SK-MEL-5 (cell line): ENCODE measurements around the gene XYLT1. TPM values are rescaled to one million over a fixed set of nuclear protein-coding genes. Genes with fewer than 3 reads are reported as not detected.
"Not testable (repeated sequence)": the region's sequence is repeated elsewhere in the genome, so short reads cannot be mapped to it uniquely, and the experiment has no call there.

Experiments
- DNase-seq: peaks from one replicate; pipeline ENCODE4 v3.0.0-alpha.2; 2016; ENCODE audit warnings: low read depth, low spot score
- in situ Hi-C: cut with HindIII; loops from 2 replicates; pipeline ENCODE4 v1.10.0; 2016; ENCODE audit warnings: low sequenced_read_pairs, high pct_unique_total_duplicates, low pct_unique_long_range_greater_than_20kb
- polyA plus RNA-seq, 2 experiments: library from polyadenylated mRNA; depleted of rRNA; stranded (reverse); fragments of >200 nt; gene quantifications; 2 replicates each; pipeline ENCODE4 v1.2.3, GENCODE V29; 2015
- total RNA-seq: library from RNA; depleted of rRNA; stranded (reverse); fragments of >200 nt; shearing (Covaris generic); gene quantifications from 2 replicates; pipeline ENCODE4 v1.2.3, GENCODE V29; 2014; rRNA removed

Gene XYLT1, protein sequence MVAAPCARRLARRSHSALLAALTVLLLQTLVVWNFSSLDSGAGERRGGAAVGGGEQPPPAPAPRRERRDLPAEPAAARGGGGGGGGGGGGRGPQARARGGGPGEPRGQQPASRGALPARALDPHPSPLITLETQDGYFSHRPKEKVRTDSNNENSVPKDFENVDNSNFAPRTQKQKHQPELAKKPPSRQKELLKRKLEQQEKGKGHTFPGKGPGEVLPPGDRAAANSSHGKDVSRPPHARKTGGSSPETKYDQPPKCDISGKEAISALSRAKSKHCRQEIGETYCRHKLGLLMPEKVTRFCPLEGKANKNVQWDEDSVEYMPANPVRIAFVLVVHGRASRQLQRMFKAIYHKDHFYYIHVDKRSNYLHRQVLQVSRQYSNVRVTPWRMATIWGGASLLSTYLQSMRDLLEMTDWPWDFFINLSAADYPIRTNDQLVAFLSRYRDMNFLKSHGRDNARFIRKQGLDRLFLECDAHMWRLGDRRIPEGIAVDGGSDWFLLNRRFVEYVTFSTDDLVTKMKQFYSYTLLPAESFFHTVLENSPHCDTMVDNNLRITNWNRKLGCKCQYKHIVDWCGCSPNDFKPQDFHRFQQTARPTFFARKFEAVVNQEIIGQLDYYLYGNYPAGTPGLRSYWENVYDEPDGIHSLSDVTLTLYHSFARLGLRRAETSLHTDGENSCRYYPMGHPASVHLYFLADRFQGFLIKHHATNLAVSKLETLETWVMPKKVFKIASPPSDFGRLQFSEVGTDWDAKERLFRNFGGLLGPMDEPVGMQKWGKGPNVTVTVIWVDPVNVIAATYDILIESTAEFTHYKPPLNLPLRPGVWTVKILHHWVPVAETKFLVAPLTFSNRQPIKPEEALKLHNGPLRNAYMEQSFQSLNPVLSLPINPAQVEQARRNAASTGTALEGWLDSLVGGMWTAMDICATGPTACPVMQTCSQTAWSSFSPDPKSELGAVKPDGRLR
- total RNA-seq: 21.1 and 23.3 TPM in 2 replicates
- polyA plus RNA-seq (2015; cell fraction: cytosol; rRNA removed): 29.6 and 40.8 TPM in 2 replicates
- polyA plus RNA-seq (2015; cell fraction: nucleus; rRNA removed): 10.4 and 12.7 TPM in 2 replicates

DNA sequence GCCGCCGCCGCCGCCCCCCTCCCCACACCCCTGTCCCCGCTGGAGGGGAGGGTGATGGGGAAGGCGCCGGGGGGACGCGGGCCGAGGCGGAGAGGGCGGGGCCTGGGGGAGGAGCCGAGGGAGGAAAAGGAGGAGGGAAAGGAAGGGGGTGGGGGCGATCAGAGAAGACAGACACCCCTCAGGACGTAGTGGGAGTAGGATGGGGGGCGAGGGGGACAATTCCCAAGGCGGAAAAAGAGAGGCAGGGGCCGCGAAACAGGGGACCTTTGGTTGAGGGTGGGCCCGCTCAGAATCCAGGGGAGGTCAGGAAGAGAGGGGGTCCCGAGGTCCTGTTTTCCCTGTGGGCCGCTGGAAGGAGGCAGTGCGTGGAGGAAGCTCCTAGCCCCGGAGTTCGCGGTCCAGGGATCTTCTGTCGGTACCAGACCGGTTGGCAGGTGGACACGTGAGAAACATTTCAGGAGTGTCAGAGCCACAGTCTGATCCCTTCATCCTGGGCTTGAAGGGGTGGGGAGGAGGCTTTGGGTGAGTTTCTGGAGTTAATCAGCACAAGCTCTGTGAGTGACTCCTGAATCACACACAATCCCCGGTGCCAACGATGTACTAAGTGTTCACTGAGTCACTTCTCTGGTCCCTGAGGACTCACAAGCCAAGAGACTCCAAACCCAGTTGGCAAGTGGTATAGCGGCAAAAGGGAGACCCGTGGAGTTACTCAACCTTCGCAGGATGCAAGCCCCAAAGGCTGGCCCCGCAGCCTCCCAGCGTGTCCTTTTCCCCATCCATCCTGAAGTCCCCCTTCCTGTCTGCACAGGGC is at the start of gene XYLT1:
XYLT1 (minus strand) TSS at position 53 of the 811 bp plus-strand sequence. CDS start 164 bp downstream, outside the sequence.
- in situ Hi-C loops: no loop called here
- peak; percentile 33 for DNase-seq

DNA sequence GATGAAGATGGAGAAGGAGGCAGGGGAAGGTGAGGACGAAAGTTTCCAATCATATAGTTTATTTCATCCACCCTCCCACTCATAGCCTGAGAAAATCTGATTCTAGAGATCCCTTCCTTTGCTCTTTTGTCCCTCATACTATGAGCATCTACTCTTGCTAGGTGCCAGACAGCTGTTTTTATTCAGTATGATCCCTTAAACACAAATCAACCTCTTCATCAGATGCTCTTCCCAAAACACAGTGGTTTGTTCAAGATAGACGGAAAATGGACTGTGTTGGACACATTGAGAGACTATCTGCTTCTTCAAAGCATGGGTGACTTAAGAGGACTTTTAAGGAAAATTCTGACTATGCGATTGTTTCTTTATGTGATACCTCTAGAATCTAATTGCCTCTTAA is 49.4 kb upstream of the XYLT1 start:
- DNase-seq: no peak
- in situ Hi-C loops: no loop called here

DNA sequence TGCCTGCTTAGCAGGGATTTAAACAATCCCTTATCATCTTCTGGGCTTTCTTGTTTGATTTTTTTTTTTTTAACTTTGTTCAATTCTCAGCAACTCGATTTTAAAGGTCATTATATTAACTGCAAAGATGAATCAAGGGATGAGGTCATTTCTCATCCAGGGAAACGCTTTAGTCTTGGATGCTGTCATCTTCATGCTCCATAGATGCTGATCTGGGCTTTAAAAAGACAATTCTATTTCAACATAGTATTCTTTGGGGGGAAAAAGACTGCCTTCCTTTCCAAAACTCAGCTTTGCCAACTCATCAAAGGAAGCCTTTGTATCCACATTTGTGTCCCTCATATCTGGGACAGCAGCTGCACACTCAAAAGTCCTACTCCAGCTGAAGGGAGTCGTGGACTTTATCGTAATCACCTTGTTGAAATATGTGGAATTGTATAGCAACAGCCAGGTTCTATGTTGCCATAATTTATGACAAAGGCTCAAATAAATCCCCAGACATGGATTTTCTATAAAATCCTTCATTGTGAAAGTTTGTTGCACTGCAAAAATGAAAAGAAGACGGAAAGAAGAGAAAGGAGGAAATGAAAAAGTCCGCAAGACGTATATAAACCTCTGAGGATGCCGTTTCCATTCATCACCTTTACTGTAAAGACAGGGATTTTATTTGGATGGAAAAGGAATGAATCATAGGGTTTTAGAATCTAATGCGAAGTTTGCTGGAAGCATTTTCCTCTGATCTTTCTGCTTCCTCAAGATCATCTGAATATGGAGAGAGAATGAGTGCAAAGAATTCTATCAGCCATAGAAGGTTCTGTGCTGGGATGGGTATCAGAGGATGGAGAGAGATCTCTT is 48.6 kb upstream of the XYLT1 start:
- in situ Hi-C loops: no loop called here

DNA sequence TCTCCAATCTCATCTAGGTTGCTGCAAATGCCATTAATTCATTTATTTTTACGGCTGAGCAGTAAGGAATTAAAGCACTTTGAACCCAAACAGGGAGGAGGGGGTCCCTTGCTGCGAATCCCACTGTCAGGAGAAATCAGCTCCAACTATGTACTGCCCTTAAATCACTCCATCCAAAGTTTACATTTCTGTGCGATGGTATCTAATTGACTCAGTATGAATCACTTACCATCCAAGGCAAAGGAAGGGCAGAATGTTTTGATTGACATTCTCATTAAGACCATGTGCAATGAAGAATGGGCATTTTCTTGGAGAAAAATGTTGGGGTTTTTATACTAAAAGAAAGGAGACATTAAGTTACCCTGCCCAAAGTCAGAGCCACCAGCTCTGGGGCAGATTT is 47.7 kb upstream of the XYLT1 start:
- no peak for DNase-seq
- in situ Hi-C loops: no loop called here

More for the DNA sequence above, 48.6 kb upstream of the XYLT1 start:
- no peak for DNase-seq

DNA sequence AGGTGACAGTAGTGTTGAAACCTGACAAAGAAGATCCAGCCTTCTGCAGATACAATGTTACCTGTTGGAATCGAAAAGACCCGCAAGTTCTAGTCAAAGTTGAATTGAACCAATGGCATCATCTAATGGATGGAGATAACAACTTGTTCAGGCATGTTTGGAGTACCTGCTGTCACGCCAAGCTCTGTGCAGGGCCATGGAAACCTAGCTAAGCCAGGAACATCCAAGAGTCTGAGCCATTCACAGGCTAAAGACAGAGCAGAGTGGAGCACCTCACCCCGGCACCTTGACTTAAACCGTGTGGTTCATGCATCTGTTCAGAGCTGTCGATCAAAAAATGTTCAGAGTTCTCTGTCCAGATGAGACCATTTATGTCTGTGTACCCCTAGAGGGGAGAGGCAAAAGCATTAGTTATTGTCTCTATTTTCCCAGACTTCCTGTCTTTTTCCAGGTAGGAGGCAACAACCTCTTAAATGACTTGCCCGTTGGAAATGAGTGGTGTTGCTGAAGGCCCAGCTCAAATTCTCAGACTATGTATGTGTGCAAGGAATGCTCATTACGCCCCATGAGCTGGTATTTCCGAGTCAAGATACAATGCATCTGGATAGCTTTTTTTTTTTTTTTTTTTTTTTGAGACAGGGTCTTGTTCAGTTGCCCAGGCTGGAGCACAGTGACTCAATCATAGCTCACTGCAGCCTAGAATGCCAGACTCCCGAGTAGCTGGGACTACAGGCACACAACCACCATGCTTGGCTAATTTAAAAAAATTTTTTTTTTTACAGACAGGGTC is 44.9 kb upstream of the XYLT1 start:
- DNase-seq: no peak
- in situ Hi-C loops: no loop called here

DNA sequence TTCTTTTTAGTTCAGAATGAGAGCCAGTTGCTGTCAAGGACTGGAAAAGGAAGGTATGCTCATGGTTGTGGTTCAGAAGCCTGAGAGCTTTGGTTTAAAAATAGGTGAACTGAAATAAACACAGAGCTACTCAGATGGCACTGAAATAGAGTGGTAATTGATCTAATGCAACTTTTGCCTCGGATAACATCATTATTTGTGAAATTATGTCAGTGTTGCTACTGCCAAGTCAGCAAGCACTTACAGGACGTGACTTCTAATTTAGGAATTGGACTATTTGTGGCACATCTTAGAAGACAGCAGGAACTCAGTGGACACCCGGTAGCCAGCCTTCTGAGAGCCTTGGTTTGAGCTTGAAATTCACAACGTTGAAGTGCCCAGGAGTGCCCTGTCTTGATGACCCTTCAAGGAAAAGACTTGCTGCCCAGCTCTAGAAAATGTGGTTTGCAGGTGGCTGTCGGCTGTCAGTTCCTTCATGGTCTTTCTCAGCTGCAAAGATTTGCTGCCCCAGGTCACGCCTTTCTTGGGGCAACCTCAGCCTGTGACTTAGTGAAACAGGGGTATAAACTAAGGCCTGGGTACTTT is 42.0 kb upstream of the XYLT1 start:
- DNase-seq: no peak
- in situ Hi-C loops: no loop called here

DNA sequence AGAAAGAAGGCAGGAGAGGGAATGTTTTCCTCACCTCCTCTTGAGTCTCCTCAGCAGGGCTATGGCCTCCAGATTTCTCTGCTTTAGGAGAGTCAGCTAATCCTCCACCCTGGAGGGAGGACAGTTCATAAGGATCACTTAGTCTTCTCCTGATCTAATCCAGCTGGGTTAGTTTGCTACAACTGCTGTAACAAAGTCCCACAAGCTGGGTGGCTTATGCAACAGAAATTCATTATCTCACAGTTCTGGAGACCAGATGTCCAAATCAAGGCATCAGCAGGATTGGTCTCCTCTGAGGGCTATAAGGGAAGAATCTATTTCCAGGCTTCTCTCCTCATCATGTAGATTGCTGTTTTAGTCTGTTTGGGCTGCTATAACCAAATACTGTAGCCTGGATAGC is 40.6 kb upstream of the XYLT1 start:
- in situ Hi-C loops: no loop called here
- DNase-seq: no peak

DNA sequence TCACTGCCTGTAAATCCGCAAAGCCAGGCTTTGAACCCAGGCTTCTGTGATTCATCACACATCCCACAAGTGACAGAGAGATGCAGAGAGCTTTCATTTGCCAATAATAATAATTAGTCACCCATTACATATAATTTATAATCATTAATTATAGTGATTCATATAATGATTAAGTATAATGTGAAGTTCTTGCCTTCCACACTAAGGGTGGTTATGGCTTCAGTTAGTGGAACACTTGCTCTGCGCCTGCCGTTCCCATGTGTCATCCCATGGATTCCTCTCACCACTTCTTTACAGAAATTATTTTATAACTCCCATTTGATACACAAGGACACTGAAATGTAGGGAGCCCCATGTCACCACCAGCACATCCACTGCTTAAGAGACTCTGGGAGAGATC is 39.8 kb upstream of the XYLT1 start:
- DNase-seq: no peak
- in situ Hi-C loops: no loop called here

DNA sequence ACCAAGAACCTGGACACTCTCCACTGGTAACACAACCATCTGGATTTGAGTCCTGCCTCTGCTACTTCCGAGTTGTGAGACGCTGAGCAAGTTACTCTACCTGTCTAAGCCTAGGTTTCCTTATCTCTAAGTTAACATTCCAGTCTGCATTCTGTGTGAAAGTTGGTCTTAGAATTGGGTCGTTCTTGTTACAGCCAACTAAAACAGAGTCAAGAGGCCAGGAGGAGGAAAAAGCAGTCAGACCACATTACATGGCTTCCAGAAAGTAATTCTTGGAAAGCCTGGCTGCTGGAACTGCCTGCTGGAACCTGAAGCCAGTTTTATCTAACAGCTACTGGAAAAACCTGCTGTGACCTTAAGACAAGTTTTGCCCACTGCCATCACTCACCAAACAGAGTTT is 38.4 kb upstream of the XYLT1 start:
- in situ Hi-C loops: no loop called here
- no peak for DNase-seq

DNA sequence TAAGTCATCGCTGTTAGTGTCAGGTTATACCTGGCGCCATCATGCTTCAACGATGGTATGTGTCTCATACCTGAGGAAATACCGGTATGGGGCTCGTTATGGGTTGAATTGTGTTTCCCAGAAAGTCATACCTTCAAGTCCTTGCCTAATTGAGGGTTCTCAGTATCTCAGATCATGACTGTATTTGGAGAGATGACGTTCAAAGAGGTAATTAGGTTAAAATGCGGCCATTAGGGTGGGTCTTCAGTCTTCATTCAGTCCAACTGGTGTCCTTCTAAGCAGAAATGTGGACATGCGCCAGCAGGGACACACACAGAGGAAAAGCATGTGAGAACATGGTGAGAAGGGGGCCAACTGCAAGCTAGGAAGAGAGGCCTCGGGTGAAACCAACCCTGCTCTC is 37.5 kb upstream of the XYLT1 start:
- in situ Hi-C loops: no loop called here
- DNase-seq: no peak

DNA sequence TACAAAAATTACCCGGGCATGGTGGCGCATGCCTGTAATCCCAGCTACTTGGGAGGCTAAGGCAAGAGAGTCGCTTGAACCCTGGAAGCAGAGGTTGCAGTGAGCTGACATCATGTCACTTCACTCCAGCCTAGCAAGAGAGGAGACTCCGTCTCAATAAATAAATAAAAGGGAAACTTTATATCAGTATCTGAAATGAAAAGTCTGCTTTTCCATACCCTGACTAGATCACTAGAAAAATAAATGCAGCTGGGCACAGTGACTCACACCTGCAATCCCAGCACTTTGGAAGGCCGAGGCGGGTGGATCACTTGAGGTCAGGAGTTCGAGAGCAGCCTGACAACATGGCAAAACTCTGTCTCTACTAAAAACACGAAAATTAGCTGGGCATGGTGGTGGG is 36.8 kb upstream of the XYLT1 start:
- in situ Hi-C loops, DNase-seq: not testable (repeated sequence)

DNA sequence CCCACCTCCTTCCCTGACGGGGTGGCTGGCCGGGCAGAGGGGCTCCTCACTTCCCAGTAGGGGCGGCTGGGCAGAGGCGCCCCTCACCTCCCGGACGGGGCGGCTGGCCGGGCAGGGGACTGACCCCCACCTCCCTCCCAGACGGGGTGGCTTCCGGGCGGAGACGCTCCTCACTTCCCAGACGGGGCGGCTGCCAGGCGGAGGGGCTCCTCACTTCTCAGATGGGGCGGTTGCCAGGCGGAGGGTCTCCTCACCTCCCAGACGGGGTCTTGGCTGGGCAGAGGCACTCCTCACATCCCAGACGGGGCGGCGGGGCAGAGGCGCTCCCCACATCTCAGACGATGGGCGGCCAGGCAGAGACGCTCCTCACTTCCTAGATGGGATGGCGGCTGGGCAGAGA is 35.1 kb upstream of the XYLT1 start:
- in situ Hi-C loops, DNase-seq: not testable (repeated sequence)

DNA sequence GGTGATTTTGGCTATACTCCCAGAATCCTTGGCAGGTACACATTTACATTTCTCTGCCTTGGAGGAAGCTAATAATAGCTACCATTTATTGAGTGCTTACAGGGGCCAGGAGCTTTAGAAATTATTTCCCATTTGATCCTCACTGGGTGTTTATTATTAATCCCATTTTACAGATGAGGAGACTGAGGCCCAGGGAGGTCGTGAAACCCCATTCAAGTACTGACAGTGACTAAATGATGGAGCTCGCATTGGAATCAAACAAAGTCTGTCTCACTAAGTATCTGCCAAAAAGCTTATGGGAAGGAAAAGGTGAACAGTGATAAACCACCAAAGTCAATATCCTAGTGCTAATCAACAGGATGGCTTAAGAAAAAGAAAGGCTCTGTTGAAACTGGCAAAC is 33.3 kb upstream of the XYLT1 start:
- in situ Hi-C loops: no loop called here
- no peak for DNase-seq

DNA sequence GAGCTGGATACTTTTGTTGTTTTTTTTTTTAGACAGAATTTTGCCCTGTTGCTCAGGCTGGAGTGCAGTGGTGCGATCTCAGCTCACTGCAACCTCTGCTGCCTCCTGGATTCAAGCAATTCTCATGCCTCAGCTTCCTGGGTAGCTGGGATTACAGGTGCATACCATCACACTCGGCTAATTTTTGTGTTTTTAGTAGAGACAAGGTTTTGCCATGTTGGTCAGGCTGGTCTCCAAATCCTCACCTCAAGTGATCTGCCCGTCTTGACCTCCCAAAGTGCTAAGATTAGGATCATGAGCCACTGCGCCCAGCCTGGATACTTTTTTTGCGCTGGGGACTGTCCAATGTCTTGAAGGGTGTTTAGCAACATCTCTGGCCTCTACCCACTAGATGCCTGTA is 32.6 kb upstream of the XYLT1 start:
- in situ Hi-C loops: no loop called here
- DNase-seq: no peak

DNA sequence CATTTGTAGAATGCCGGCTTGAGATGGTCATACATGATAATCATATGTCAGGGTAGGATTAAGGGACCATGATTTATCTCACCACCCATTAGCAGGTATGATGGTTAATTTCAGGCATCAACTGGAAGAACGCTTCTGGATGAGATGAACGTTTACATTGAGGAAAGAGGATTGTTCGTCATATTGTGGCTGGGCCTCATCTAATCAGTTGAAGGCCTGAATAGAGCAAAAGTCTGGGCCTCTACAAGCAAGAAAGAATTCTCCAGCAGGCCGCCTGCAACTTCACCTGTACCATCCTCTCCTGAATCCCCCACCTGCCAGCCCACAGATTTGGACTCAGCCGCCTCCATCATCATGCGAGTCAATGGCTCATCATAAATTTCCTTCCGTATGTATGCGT is 30.6 kb upstream of the XYLT1 start:
- in situ Hi-C loops: no loop called here
- DNase-seq: no peak
